HG03159 (cell line): Measurements from ENCODE around the gene ANKH.
"Not testable (repeated sequence)": the region's sequence is repeated elsewhere in the genome, so short reads cannot be mapped to it uniquely, and the experiment has no call there.

Experiments
- ATAC-seq: cut with Tn5 transposase; IDR thresholded peaks from one replicate; pipeline ENCODE4 v1.9.1; 2021; ENCODE audit warnings: mild to moderate bottlenecking, moderate library complexity; ENCODE audit not compliant: unreplicated experiment

Gene ANKH

DNA sequence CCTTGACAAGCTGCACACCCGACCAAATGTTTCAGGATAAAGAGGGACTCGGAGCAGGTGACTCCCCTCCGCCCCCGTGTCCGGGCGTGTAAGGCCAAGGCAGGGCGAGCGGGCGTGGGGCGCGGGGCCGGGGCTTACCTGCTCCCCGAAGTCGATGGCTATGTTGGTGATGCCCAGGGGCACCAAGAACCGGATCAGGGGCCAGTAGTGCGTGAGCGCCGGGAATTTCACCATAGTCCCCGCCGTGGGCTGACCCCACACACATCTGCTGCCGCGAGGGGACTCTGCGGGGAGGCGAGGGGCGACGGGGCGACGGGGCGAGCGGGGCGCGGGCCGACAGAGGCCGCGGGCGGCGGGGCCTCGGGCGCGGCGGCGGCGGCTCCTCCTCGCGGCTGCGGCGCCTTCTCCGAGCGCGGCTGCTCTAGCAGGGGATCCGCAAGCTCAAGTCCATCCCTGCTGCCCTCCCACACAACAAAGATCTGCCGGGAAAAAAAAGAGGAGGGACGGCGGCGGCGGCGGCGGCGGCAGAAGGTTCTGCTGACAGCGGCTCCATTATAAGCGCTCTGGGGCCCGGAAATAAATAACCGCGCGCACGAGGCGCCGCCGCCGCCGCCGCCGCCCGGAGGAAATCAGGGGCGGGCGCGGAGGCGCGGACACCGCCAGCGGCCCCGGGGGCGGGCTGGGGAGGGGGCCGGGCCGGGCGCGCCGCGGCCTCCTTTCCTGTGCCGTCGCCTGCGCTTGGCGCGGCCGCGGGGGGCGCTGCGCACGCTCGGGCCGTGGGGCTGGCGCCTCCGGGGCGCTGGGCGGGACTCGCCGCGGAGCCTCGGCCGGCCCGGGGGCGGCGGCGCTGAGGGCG lies at the start of gene ANKH:
Gene ANKH, minus strand, starts transcription at position 565 of the 856 bp plus-strand sequence. Its CDS starts 331 bp downstream, at position 234.
- ATAC-seq, result peak; percentile 91

DNA sequence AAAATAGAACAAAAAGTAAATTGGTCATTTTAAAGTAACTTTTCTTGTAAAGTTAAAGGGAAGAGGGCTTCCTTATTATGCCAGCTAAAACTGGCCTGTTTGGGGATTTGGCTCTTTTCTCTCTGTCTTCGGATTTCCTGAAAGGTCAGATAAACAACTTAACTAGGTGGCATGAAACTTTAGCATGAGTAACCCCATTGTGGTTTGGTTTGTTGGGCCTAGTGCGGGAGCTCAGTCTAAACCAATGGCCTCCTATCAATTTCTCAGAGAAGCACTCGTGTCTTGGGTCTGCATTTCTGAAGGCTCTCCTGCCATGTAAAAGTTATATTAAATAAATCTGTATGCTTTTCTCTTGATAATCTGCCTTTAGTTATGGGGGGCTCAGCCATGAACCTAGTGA lies 48.5 kb upstream of the ANKH start:
- ATAC-seq, result no peak

DNA sequence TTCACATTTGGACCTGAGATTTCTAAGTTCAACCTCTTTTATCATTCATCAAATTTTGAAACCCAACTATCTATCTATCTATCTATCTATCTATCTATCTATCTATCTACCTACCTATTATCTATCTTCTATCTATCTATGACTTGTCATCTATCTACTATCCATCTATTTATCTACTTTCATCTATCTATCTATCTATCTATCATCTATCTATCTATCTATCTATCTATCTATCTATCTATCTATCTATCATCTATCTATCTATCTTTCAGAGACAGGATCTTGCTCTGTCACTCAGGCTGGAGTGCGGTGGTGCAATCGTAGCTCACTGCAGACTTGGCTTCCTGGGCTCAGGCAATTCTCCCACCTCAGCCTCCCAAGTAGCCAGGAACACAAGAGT lies 47.5 kb upstream of the ANKH start:
- ATAC-seq, result not testable (repeated sequence)

DNA sequence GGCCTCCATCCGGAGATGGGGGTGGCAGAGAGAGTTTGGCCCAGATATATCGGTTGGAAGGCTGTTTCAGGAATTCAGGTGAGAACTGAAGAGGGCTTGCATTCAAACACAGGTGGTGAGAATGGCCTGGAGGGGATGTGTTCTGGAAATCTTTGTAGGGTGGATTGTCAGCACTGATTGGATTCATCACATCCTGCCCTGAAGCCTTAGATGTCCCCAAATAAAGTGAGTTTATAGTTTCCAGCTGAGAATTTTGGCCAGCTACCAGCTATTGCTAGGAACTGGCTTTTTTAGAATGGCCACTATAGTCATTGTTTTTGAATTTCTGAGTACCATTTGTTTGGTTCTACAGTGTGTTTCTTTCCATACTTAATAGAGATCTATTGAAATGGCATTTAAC lies 46.1 kb upstream of the ANKH start:
- ATAC-seq, result no peak

DNA sequence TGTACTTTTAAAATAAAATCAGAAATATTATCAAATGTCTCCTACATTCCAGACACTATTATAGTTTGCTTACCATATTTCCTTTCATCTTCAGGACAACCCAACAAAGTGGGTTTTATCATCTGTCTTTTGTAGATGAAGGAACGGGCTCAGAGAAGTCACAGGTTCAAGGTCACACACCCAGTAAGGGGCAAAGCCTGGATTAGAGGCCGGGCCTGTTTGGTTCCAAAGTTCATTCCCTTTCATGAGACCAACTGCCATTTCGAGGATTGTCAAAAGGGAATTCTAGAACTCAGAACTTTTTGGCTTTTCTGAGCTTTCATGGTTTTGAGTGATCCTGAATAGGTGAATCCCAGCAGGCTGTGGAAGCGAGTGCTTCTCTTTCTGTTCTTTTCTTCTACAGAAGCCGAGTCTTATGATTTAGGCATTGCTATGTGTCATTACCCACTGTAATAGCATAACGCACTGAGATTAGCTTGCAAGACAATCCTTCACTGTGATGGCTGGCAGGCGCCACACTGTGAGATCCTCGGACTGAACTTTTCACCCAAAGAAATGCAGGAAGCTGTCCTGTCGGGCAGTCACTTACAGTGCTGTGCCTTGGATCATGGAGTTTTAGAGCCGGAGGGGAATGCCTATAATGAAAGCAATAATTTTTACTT lies 43.8 kb upstream of the ANKH start:
- ATAC-seq, result no peak

DNA sequence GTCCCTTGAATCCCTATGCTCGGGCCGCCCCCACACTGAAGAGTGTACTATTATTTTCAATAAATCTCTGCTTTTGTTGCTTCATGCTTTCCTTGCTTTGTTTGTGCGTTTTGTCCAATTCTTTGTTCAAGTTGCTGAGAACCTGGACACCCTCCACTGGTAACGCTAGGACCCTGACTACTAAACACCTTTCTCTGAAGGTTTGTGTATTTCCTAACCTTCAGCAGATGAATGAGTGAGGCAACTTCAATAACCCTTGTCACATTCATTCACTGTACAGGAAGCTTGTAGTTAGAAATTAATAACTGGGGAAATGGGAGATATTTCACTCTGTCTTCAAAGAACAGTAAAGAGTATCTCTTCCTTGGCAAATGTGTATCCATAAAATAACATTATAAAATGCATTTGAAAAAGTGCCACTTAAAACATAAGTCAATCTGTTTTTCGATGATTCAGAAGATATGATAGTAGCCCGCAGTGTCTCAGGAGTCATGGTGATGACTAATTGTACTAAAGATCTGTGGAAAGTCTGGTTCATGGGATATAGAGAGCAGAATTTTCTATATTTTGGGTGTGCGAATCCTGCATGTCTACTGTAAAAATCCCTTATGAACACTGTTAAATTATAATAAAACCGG lies 43.2 kb upstream of the ANKH start:
- no peak for ATAC-seq

DNA sequence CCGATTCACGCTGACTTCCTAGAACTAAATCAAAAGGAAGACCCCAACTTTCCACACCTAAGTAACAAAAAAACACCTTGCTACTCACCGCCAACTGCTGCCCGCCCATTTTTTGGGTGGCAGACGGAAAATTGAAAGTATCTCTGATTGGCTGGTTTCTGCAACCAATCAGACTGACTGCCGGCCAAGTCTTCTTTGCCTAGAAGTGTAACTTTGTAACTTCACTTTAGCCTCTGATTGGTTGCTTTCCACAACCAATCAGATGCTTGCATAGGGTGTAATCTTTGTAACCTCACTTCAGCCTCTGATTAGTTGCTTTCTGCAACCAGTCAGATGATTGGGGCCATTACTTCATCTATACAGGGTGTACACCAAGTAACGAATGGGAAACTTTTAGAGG lies 42.6 kb upstream of the ANKH start:
- ATAC-seq, result no peak

DNA sequence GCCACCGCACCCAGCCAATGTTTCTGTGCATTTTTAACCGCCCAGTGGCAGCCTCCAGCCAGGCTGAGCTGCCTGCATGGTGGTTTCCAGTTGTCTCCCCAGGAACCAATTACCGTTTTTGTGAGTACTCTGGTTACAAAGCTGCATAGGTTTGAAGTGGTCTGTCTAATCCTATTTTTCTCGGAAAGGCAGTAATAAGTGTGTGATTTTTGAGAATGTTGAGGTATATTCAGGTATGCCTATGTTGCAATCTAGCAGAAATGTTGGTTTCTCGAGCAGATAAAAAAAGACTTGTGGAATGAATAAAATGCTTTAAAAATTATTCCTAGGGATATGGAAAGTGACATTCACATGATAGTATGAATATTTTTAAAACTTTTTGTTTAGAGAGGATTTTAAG lies 41.5 kb upstream of the ANKH start:
- ATAC-seq, result no peak

DNA sequence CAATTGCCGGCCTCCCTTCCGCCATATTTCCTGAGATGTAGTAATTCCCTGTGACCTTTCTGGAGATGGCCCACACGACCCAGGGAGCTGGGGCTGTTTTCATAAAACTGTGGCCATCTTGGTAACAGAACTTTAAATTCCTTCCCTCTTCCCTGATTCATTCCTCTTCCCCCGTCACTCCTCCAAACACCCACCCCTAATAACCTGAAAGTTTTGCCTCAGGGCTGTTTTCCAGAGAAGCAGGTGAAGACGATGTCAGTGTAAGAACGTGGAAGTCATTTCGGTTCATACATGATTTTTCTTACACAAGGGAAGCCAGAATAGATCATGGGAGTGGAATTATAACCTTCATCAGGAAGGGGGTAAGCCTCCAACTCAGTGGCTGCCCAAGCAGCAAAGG lies 40.6 kb upstream of the ANKH start:
- no peak for ATAC-seq

DNA sequence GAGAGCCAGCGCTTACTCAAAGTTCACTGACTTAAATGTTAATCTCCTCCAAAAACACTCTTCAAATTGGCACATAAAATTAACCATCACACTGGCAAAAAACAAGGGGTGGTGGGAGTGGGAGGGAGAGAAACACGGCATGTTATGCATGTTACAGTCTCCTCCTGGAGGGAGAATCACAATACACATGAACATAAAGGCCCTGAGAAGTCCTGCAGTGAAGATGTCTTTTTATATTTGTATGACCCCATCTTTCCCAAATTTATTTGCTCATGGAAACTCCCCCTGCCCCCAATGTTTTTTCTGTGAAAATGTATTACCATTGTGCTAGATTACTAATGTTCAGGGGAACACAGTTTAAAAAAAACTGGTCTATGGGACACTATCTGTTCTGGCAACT lies 37.8 kb upstream of the ANKH start:
- ATAC-seq, result no peak

DNA sequence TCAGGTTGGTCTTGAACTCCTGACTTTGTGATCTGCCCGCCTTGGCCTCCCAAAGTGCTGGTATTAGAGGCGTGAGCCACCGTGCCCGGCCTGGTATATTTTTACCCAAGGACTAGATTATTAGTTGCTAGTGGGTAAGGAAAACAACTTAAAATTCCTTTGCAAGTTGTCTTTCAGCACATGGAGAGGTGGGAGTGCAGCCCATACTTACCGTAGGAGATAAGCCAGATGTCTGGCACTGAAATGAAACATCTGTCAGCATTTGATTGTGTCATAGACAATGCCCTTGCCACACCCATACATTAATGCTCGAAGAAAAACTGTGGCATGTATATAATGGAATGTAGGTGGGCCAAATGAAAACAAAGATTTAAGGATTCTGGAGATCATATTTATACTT lies 36.6 kb upstream of the ANKH start:
- ATAC-seq, result no peak

DNA sequence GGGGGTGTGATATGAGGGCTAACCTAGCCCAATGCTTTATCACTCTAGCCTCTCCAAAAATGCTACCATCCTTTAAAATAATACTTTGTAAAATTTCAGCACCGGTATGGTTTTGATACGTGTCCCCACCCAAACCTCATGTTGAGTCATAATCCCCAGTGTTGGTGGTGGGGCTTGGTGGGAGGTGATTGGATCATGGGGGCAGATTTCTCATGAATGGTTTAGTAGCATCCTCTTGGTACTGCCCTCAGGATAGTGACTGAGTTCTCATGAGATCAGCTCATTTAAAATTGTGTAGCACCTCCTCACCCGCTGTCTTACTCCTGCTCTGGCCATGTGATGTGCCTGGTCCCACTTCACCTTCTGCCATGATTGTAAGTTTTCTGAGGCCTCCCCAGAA lies 35.0 kb upstream of the ANKH start:
- ATAC-seq, result no peak

DNA sequence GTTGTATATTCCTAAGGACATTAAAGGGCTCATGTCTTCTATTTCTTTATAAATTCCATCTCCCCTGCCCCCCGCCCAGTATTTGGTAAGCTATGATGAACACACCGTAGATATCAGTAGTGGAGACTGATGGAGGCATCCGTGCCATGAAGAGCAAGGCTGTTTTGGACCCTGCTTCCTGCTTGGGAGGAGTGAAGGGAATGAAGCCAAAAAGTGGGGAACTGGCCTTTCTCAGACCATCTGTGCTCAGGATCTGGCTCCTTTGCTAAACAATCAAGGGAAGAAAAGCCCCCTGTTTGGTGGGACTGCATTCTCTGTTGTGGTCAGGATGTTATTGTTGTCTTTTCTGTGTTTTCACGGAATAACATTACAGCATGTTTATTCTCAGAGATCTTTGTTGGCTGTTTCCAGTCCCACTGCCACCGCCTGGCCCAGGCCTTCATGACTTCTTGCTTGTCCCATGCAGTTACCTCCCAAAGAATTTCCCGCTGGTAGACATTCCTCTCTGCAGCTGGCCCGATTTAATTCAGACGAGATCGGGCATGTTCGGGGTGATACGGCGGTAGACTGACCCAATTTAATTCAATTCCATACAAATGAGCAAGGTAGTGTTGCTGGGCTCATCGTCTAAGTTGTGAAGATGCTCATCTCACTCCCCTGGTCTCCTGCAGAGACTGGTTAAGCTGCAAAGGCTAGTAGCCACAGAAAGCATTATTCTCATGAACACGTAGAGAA lies 31.4 kb upstream of the ANKH start:
- ATAC-seq, result no peak

DNA sequence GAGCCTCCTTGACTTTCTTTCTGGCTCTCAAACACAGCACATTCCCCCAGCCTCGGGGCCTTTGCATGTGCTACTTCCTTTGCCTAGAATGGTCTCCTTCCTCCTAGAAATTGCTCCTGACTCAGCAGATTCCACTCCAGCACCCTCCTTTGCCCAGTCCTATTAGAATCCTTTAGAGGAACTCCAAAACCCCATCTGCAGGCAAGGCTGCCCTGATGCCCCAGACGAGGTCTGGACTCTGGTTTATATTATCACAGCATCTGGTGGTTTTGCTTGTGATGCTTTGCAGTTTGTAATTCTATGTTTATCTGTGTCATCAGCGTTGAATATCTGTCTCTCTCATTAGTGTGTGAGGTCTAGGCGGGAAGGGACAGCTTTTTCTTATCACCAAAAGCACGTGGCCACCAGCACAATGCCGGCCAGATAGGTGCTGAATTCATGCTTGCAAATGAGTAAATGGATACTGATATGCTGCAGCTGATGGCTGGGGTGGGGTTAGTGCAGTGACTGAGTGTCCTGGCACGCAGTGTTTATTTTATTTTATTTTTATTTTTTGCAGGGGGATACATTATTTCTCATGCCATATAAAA lies 30.0 kb upstream of the ANKH start:
- ATAC-seq, result no peak

DNA sequence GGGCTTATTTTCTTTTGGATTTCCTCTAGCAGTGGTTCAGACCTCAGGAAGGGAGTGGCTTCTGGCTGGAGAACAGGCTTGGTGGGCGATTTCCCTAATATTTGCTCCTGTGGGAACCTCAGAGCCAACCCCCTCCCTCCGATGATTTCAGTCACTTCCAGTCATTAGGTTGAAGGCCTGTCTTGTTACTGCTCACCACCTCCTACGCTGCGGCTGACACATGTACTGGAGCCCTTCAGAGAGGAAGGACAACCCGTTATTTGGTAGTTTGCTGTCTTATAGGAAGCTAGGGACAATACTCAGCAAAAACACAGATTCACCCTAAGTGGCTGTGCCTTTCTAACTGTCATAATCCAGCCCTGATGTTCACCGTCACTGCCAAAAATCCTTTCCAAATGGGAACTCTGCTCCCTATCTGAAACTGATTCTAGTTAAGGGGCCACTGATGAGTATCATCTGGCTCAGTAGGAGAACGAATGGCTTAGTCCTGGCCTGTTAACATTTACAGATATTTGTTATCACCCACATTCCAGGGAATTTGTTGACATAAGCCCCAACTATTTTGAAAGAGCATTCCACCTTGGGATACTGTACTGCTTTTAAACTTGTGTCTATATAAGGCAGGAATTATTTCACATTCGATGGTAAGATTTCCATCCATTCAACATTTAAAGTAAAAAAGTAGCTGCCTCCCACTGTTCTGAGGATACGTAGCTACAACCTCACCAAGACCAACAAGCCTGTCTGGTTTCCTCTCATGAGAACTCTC lies 29.3 kb upstream of the ANKH start:
- ATAC-seq, result no peak

DNA sequence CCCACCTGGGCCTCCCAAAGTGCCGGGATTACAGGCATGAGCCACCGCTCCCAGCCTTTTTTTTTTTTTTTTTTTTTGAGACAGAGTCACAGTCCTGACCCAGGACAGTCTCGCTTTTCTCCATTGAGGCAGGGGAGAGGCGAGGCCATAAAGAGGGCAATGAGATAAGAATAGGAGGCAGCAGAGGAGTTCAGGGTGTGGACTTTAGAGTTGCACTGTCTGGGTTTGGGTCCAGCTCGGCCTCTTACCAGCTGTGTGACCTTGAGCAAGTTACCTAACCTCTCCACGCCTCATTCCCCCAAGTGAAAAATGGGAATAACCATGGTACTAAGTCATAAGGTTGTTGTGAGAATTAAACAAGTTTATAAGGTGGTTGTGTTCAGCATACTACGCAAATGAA lies 24.6 kb upstream of the ANKH start:
- ATAC-seq, result no peak

DNA sequence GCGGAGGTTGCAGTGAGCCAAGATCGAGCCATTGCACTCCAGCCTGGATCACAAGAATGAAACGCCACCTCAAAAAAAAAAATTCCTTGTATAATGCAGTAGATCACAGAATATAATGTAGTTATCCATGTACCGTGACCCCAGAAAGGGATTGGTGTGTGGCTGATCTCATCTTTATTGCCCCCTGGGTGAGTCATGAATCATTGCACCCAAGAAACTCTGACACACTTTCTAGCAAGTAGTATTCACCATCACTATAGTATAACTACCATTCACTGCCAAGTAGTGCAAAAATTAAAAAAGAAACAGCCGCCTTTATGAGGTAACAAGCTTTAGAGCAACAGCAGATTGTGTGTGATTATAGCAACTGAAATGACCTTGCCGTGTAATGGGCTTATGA lies 23.7 kb upstream of the ANKH start:
- ATAC-seq, result no peak

DNA sequence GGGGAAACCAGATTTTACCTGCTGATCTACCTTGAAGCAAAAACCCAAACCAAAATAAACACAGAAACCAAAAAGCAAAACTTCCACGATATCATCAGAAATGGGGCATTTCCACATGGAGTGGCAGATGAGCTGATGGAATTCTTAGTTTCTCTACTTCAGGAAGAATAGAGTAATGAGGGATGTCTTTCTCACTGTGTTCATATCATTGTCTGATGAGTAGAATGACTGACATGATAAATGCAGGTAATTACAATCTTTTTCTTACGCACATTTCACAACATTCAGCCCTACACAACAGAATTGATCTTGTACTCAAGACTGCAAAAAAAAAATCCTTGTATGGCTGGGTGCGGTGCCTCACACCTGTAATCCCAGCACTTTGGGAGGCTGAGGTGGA lies 23.2 kb upstream of the ANKH start:
- ATAC-seq, result no peak

DNA sequence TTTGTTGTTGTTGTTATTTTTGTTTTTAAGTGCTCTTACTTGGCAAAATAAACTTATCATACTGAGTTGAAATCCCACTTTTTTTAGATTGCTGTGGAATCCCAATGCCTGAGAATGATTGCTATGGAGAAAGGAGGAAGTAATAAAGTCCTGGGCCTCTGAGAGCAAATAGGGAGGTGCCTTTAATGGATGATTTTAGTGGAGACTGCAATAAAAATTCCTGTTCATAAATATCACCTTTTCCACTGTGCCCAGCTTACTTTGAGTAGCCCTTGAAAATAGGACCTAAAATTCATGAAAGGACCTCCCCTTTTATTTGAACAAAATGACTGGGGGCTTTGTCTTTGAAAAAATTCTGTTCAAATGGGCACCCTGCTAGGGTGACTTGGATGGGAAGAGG lies 21.8 kb upstream of the ANKH start:
- no peak for ATAC-seq

DNA sequence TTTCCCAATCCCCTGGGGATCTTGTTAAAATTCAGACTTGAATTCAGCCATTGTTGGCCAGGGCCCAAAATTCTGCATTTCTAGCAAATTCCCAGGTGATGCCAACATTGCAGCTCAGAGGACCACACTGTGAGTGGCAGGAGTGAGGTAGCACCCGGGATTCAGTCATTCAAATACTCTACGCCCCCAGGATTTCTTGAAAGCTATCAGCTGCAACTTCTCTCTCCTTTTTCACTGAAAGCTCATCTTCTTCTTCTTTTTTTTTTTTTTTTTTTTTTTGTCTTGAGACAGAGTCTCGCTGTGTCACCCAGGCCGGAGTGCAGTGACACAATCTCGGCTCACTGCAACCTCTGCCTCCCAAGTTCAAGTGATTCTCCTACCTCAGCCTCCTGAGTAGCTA lies 19.3 kb upstream of the ANKH start:
- no peak for ATAC-seq
